IPS-15b (cell line): Measurements from ENCODE around the gene KIF5C.

Experiments
- H3K27me3 ChIP-seq: one replicate; pipeline ENCODE4 v1.6.1; 2013; ENCODE audit warnings: low read length; ENCODE audit not compliant: control insufficient read depth, insufficient read depth
- H3K36me3 ChIP-seq: one replicate; pipeline ENCODE4 v1.6.1; 2013; ENCODE audit warnings: low read length; ENCODE audit not compliant: control insufficient read depth, insufficient read depth
- H3K4me1 ChIP-seq: one replicate; pipeline ENCODE4 v1.6.1; 2013; ENCODE audit warnings: mild to moderate bottlenecking, low read length; ENCODE audit not compliant: control insufficient read depth, insufficient read depth
- H3K4me3 ChIP-seq: one replicate; pipeline ENCODE4 v1.5.1; 2013; ENCODE audit warnings: low read depth, low read length
- H3K9ac ChIP-seq: one replicate; pipeline ENCODE4 v1.6.1; 2013; ENCODE audit warnings: low read depth, mild to moderate bottlenecking, low read length
- H3K9me3 ChIP-seq: one replicate; pipeline ENCODE4 v1.6.1; 2013; ENCODE audit warnings: mild to moderate bottlenecking, low read length; ENCODE audit not compliant: control insufficient read depth, insufficient read depth

KIF5C gene

DNA sequence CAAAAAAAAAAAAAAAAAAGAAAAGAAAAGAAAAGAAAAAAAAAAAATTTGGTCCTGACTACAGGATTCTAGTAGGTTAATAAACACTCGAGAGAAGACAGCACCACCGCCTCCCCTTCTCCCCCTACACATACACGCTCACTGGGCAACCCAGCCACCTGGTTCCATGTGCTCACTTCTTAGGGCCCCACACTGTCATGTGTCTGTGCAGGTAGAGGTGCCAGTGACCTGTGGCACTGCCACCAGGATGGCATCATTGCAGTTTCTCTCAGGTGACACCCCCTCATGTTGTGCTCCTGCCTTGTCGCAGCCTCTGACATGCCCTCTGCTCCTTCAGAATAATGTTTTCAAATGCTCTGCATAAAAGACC, 123.8 kb downstream of the KIF5C start:
- no peaks in the 10 kb centered on the region for H3K27me3 ChIP-seq
- peak overlapping the region; percentile 12 for H3K4me3 ChIP-seq
- no peak overlapping the region for H3K9ac ChIP-seq
- H3K36me3 ChIP-seq, result peaks cover 29% of the 10 kb centered on the region
- H3K4me1 ChIP-seq, result peaks cover 21% of the 10 kb centered on the region
- peaks cover 4% of the 10 kb centered on the region for H3K9me3 ChIP-seq

DNA sequence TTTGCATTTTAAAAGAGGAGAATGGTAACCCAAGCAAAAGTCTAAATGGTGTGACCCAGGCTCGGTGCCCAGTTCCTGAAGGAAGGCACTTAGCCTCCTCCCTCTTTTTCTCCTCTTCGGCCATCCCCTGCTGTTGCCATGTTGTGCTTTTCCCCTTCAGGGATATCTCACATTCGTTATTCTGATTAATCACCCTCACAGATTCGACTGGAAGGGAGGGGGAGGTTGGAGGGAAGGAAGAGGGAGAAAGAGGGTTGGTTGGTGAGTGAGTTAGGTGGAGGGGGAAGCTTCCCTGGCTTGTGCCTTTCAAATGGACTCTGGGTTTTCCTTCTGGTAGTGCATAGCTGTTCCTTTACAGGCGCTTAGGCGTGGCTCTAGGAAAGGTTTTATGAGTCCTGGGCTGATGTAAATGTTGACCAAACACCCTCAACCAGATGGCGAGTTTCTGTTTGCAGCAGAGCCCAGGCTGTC, 124.5 kb downstream of the KIF5C start:
- H3K4me3 ChIP-seq, result peak overlapping the region; percentile 12

DNA sequence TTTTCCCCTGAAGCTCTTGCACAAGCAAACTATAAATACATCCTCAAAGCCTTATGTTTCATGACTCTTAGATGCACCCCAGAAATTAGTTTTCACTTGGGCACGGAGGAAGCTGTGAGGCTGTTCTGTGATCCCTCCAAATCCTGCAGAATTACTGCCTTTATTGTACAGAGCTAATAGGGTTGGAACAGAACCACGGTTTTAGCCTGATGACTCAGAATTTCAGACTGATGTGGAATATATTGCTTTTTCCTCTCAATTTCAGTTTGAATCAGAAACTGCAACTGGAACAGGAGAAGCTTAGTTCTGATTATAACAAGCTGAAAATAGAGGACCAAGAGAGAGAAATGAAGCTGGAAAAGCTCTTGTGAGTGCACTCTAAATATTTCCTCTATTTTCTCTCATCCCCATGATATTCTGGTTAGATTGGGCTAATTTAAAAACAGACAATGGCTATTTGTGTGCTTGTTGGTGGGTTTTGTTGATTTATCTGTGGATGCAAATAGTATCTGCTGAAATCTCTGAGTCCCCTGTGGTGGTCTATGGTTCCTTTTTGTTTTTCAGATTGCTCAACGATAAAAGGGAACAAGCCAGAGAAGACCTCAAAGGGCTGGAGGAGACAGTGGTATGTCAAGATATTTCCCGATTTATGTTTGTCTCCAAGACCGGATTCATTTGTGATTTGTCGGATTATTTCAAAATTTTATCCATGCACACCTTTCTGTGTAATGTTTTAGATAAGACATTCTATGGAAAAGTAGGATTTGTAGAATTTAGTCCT, 125.3 kb downstream of the KIF5C start:
- H3K4me3 ChIP-seq, result no peak overlapping the region
- H3K27me3 ChIP-seq, result no peaks in the 10 kb centered on the region
- H3K9me3 ChIP-seq, result peaks cover 4% of the 10 kb centered on the region
- peaks cover 21% of the 10 kb centered on the region for H3K4me1 ChIP-seq
- H3K9ac ChIP-seq, result no peak overlapping the region
- H3K36me3 ChIP-seq, result peaks cover 25% of the 10 kb centered on the region

More for the DNA sequence above, 124.5 kb downstream of the KIF5C start:
- H3K9me3 ChIP-seq, result peaks cover 4% of the 10 kb centered on the region
- H3K9ac ChIP-seq, result peak overlapping the region; percentile 16
- peaks cover 23% of the 10 kb centered on the region for H3K36me3 ChIP-seq
- peaks cover 21% of the 10 kb centered on the region for H3K4me1 ChIP-seq
- no peaks in the 10 kb centered on the region for H3K27me3 ChIP-seq

DNA sequence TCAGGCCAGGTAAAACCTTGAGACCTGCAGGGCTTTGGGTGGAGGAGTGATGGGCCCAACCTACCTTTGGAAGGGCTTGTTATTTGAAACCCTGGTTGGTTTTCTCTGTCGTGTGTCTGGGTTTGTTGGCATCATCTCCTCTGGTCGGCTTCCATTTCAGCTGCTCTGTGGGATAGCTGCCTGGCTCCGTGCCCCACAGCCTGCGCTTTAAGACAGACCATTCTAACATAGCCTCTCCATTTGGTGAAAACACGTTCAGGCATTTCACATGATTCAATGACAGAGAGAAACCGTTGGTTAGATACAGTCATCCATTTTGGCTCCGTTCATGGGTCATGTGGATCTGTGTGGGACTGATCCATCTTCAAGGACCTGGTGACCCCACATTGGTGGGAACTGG, 126.5 kb downstream of the KIF5C start:
- Histone ChIP-seq H3K4me1 (peaks cover 21% of the 10 kb centered on the region), H3K36me3 (peaks cover 32% of the 10 kb centered on the region), H3K27me3 (no peaks in the 10 kb centered on the region), H3K9me3 (peaks cover 4% of the 10 kb centered on the region), H3K9ac (no peak overlapping the region), H3K4me3 (no peak overlapping the region)

DNA sequence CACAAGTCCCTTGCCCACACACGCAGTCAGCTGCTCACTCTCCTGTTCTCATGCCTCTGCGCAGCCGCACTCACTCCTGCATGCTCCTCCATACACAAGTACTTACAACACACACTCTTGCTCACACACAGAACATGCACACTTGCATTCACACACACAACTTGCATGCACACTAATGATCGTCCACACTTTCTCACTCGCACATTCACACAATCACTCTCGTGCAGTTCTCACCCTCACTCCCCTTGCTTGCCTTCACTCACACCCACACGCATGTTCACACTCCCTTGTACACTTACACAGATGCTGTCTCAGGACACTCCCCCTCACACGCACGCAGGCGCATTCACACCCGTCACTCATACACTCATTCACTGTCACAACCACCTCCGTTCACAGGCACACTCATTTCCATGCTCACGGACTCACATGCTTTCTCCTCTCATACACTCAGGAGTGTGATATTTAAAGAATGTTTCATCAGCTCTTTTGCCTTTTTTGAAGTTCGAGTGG, 127.4 kb downstream of the KIF5C start:
- H3K9me3 ChIP-seq, result peaks cover 4% of the 10 kb centered on the region
- no peaks in the 10 kb centered on the region for H3K27me3 ChIP-seq
- peaks cover 32% of the 10 kb centered on the region for H3K36me3 ChIP-seq
- H3K9ac ChIP-seq, result no peak overlapping the region
- H3K4me1 ChIP-seq, result peaks cover 24% of the 10 kb centered on the region
- no peak overlapping the region for H3K4me3 ChIP-seq

DNA sequence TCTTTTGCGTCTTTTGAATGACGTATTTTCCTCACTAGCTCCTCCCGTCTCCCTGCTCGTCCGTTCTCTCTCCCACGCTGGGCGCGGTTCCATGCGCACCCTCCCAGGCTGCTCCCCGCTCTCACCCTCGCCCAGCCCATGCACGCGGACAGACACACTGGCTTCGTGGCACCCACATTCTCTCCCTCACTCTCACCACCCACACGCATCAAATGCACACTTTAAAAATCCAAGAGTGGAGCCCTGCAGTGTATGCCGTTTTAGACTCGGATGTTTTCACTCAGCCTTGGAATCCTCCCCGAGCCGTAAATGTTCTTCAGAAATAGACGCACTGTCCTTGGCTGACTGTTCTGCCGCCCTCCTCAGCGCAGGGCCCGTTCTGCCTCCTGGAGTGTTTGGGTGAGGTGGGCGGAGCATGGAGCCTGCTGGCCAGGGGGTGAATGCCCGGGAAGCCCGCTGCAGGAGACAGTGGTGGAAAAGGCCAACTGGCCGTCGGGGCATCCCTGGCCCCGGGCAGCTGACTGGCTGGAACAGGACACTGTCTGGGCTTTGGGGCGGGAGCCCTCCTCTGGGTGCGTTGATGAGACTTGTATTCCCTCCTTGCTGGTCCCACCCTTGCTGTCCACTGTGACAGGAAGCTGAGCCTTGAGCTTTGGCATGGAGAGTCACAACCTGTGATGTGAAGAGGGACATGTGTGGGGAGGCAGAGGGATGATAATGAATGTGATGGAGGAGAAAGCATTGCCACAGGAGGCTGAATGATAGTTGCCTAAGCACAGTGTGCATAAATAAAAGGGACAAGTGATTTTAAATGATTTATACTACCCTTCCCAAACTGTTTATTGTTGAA, 128.1 kb downstream of the KIF5C start:
- H3K27me3 ChIP-seq, result no peaks in the 10 kb centered on the region
- no peak overlapping the region for H3K9ac ChIP-seq
- no peak overlapping the region for H3K4me3 ChIP-seq
- peaks cover 24% of the 10 kb centered on the region for H3K4me1 ChIP-seq
- H3K36me3 ChIP-seq, result peaks cover 34% of the 10 kb centered on the region
- H3K9me3 ChIP-seq, result peaks cover 4% of the 10 kb centered on the region

DNA sequence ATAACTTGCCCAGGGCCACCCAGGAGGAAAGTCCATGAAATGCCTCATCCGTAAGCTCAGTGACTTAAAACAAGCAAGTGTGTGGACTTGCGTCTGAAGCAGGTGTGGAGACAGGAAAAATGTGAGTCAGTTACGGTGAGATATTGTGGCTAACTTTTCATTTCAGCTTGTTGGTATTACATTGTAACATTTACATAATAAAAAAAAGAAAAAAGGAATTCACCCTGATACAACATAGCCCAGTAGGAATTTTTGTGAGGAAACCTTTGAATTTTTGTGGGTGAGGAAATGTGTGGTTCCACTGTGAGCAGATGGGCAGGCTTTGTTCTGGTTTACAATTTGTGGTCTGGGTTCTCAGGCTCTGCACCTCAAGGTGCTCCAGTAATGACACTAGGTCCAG, 129.8 kb downstream of the KIF5C start:
- Histone ChIP-seq H3K36me3 (peaks cover 36% of the 10 kb centered on the region), H3K4me1 (peaks cover 13% of the 10 kb centered on the region), H3K27me3 (no peaks in the 10 kb centered on the region), H3K4me3 (no peak overlapping the region), H3K9me3 (peaks cover 4% of the 10 kb centered on the region), H3K9ac (no peak overlapping the region)

DNA sequence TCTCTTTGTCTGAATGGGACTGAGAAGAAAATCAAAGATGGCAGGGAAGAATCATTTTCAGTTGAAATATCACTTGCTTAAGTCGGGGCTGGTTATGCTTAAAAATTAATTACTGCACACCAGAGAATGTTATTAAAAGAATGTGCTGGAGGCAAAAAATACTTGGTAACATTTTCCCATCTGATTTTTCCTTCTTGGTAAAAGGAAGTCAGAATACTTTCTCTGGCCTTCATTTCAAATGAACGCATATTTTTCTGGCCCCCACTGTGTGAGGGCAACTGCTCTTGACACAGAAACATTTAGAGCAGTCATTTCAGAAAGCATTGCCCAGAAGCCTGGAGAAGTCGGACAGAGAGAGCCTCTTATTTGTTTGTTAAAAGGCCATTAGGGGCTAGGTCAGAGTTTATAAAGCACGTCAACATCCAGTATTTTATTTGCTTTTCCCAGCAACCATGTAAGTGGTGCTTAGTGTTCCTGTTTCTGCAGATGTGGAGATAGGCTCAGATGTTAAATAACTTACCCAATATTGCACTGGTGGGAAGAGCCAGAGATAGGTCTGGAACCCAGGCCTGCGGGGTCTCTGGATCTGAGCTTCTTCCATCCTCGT, 130.5 kb downstream of the KIF5C start:
- H3K27me3 ChIP-seq, result no peaks in the 10 kb centered on the region
- peaks cover 6% of the 10 kb centered on the region for H3K4me1 ChIP-seq
- H3K9me3 ChIP-seq, result peaks cover 4% of the 10 kb centered on the region
- no peak overlapping the region for H3K4me3 ChIP-seq
- peaks cover 43% of the 10 kb centered on the region for H3K36me3 ChIP-seq
- no peak overlapping the region for H3K9ac ChIP-seq

DNA sequence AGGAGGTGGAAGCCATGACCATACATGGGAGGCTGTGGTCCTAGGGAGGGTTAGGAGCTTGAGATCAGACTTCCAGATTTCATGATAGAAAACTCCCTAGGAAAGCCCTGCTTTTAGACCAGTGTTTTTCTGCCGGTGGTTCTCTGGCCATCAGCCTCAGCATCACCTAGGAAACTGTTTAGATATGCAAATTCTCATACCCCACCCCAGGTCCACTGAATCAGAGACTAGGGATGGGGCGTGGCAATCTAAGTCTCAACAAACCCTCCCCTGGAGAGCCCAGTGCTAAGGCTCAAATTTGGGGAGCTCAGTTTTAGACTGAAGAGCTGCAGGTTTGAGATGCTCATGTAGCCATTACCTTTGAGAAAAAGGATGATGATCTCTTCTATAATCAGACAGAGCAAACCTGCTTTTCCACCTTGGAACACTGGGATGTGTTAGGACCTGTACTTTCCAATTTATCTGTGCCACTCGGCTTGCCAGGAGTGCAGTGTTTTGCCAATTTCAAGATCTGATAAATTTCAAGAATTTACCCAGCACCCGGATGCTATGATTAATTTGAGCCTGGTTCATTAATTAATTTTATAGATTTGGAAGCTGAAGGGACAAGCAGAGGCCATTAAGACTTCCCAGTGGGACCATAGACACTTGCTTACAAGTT, 132.0 kb downstream of the KIF5C start:
- no peak overlapping the region for H3K9ac ChIP-seq
- peaks cover 4% of the 10 kb centered on the region for H3K9me3 ChIP-seq
- H3K27me3 ChIP-seq, result no peaks in the 10 kb centered on the region
- no peak overlapping the region for H3K4me3 ChIP-seq
- peaks cover 3% of the 10 kb centered on the region for H3K4me1 ChIP-seq
- peaks cover 49% of the 10 kb centered on the region for H3K36me3 ChIP-seq

DNA sequence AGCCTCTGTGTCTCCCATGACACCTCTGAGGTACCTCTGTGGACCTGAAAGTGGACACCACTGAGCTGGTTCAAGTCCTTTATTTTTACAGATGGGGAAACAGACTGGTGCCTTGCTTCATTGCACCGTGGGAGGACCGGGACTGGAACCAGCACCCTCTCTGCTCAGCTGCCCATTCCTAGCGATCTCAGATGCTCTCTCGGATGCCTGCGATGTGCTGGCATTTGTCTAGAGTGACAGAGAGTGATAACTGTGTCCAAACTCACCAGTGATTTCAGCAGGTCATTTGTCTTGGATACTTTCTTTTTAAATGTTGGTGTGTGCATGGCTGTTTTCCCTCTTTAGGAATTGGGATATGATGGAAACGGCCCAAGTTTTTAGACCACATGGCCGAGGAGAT, 133.4 kb downstream of the KIF5C start:
- no peaks in the 10 kb centered on the region for H3K27me3 ChIP-seq
- H3K36me3 ChIP-seq, result peaks cover 39% of the 10 kb centered on the region
- H3K9me3 ChIP-seq, result no peaks in the 10 kb centered on the region

More for the DNA sequence above, 133.4 kb downstream of the KIF5C start:
- H3K9ac ChIP-seq, result no peak overlapping the region
- peaks cover 3% of the 10 kb centered on the region for H3K4me1 ChIP-seq
- no peak overlapping the region for H3K4me3 ChIP-seq
